Measurements from ENCODE around the gene PELI2. TPM values are rescaled to one million over a fixed set of nuclear protein-coding genes. Genes with fewer than 3 reads are reported as not detected.

Gene PELI2, protein sequence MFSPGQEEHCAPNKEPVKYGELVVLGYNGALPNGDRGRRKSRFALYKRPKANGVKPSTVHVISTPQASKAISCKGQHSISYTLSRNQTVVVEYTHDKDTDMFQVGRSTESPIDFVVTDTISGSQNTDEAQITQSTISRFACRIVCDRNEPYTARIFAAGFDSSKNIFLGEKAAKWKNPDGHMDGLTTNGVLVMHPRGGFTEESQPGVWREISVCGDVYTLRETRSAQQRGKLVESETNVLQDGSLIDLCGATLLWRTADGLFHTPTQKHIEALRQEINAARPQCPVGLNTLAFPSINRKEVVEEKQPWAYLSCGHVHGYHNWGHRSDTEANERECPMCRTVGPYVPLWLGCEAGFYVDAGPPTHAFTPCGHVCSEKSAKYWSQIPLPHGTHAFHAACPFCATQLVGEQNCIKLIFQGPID
- 11.8 TPM for polyA plus RNA-seq (2013, experiment 1 of 2)
- 11.2 TPM for polyA plus RNA-seq (2013, experiment 2 of 2)

DNA sequence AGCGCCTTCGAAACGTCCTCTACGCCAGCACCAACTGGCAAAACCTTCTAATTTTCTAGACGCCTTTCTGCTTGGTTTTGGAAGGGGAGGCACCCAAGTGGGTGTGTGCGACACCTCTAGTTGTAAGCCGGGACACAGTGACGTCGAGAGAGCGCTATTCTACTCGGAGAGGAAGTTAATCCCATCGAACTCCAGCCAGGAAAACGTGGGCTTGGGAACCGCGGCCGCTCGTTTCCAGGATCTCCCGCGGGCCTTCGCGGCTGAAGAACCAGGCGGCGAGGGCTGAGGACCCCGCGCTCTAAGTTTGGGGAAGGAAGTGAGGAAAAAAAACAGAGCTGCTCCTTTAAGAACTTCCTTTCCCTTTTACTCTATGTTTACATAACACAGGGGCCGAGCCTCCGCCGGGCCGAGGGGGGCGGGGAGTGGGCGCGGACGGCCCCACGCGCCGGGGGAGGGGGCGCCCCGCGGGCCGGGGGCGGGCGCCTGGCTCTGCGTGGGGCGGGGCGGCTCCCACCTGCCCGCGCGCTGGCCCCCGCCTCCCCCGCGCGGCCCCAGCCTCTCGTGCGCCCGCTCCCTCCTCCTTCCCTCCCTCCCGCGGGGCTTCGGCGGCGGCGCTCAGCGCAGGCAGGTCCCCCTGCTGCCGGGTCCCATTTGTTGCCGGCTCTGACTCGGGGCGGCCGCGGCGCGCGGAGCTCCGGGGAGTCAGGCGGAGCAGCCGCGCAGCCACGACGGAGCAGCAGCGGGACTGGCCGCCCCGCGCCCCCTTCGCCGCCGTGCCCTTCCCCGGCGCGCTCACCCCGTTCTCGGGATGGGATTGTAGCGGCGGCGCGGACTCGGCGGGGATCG lies at the start of gene PELI2:
Gene PELI2, plus strand, starts transcription at position 647 of the 846 bp plus-strand sequence. CDS start 250 bp downstream, outside the sequence.
- Histone ChIP-seq H2BK5ac (ENCODE audit: low read length) (peak within 1 kb of the TSS; percentile 93), H3K27ac (replicated peaks; ENCODE audit: low read length) (peak within 1 kb of the TSS; percentile 68), H3K4ac (ENCODE audit: low read length) (no peak within 1 kb of the TSS), H3K9ac (ENCODE audit: low read depth, low read length, poor library complexity) (peak within 1 kb of the TSS; percentile 94), H3K23ac (ENCODE audit: low read depth, low read length, poor library complexity) (peak within 1 kb of the TSS; percentile 70), H3K14ac (ENCODE audit: low read length) (peak within 1 kb of the TSS; percentile 58), H2AK5ac (ENCODE audit: low read depth, low read length) (peak within 1 kb of the TSS; percentile 67), H3K4me3 (ENCODE audit: low read length in 2 of 2) (peak within 1 kb of the TSS; percentile 51 to 95), H3K79me1 (ENCODE audit: low read depth, low read length) (peaks cover 3% of the 10 kb centered on the region), H2BK120ac (ENCODE audit: low read depth, low read length) (peak within 1 kb of the TSS; percentile 85), H4K91ac (ENCODE audit: low read depth, low read length, poor library complexity) (no peak within 1 kb of the TSS), H3K4me1 (ENCODE audit: control insufficient read depth in 2 of 2, insufficient read depth in 1 of 2, low read depth in 1 of 2, low read length in 2 of 2) (peaks cover 5 to 7% of the 10 kb centered on the region in 2 donors), H2BK12ac (ENCODE audit: low read length) (no peak within 1 kb of the TSS), H3K27me3 (ENCODE audit: control insufficient read depth in 3 of 3, insufficient read depth in 3 of 3, low read depth in 1 of 3, low read length in 3 of 3) (peaks cover 0 to 2% (median 0%) of the 10 kb centered on the region in 3 experiments), H2AFZ (ENCODE audit: low read length) (peak within 1 kb of the TSS; percentile 97), H3K9me3 (replicated peaks in 1 of 2; ENCODE audit: control insufficient read depth in 2 of 2, insufficient read depth in 1 of 2, low read depth in 1 of 2, low read length in 2 of 2) (no peaks in the 10 kb centered on the region), H2BK15ac (ENCODE audit: low read length) (peak within 1 kb of the TSS; percentile 92), H3K18ac (ENCODE audit: low read length) (peak within 1 kb of the TSS; percentile 97), H3K4me2 (ENCODE audit: insufficient read depth, low read length, poor library complexity, severe bottlenecking) (peak within 1 kb of the TSS; percentile 74), H4K8ac (ENCODE audit: low read depth, low read length) (peak within 1 kb of the TSS; percentile 7), H3K36me3 (replicated peaks in 1 of 2; ENCODE audit: control insufficient read depth in 2 of 2, insufficient read depth in 2 of 2, low read length in 2 of 2) (no peaks in the 10 kb centered on the region)
- no CpG with 5 or more reads among the region's 96 CpGs for WGBS, 2 donors (ENCODE audit: extremely low coverage in 2 of 2, insufficient read length in 2 of 2, insufficient replicate concordance in 1 of 2)
- peak; percentile 65 for DNase-seq (ENCODE audit: low spot score)

DNA sequence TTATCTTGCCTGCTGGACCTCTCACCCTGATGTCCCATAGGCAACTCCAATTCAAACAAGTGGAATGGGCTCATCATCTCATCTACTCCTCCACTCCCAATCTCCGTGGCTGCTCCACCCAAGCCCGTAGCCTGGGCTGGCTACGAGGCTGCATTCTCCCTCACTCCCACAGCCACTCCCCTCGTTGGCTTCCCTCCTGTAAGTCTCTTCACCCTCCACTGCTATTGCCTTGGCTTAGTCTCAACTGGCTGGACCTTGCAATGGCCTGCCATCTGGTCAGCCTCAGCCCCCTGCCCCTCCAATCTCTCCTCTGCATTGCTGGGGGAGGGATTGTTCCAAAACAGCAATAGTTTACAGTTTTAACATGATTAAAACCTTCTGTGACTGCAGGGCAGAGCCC lies 44.4 kb upstream of the PELI2 start:
- Histone ChIP-seq H3K18ac (ENCODE audit: low read length) (peak overlapping the region; percentile 36), H3K9ac (ENCODE audit: low read depth, low read length, poor library complexity) (no peak overlapping the region), H3K4me3 (ENCODE audit: low read length in 2 of 2) (no peak overlapping the region), H4K91ac (ENCODE audit: low read depth, low read length, poor library complexity) (peak overlapping the region; percentile 34), H3K14ac (ENCODE audit: low read length) (no peak overlapping the region), H2AK5ac (ENCODE audit: low read depth, low read length) (no peak overlapping the region), H4K8ac (ENCODE audit: low read depth, low read length) (no peak overlapping the region), H2AFZ (ENCODE audit: low read length) (no peak overlapping the region), H3K4me2 (ENCODE audit: insufficient read depth, low read length, poor library complexity, severe bottlenecking) (no peak overlapping the region), H3K4me1 (ENCODE audit: control insufficient read depth in 2 of 2, insufficient read depth in 1 of 2, low read depth in 1 of 2, low read length in 2 of 2) (peaks cover 0 to 1% of the 10 kb centered on the region in 2 donors), H3K79me1 (ENCODE audit: low read depth, low read length) (no peaks in the 10 kb centered on the region), H3K27me3 (ENCODE audit: control insufficient read depth in 3 of 3, insufficient read depth in 3 of 3, low read depth in 1 of 3, low read length in 3 of 3) (peaks cover 0 to 3% (median 0%) of the 10 kb centered on the region in 3 experiments), H2BK12ac (ENCODE audit: low read length) (peak overlapping the region; percentile 31), H3K4ac (ENCODE audit: low read length) (no peak overlapping the region), H3K9me3 (replicated peaks in 1 of 2; ENCODE audit: control insufficient read depth in 2 of 2, insufficient read depth in 1 of 2, low read depth in 1 of 2, low read length in 2 of 2) (peaks cover 0 to 2% of the 10 kb centered on the region in 2 donors), H2BK15ac (ENCODE audit: low read length) (no peak overlapping the region), H3K27ac (replicated peaks; ENCODE audit: low read length) (no peak overlapping the region), H3K36me3 (replicated peaks in 1 of 2; ENCODE audit: control insufficient read depth in 2 of 2, insufficient read depth in 2 of 2, low read length in 2 of 2) (no peaks in the 10 kb centered on the region), H3K23ac (ENCODE audit: low read depth, low read length, poor library complexity) (peak overlapping the region; percentile 39), H2BK5ac (ENCODE audit: low read length) (peak overlapping the region; percentile 18), H2BK120ac (ENCODE audit: low read depth, low read length) (no peak overlapping the region)
- no CpG with 5 or more reads among the region's 4 CpGs for whole genome bisulfite sequencing, 2 donors (ENCODE audit: extremely low coverage in 2 of 2, insufficient read length in 2 of 2, insufficient replicate concordance in 1 of 2)
- DNase-seq (ENCODE audit: low spot score) = no peak

DNA sequence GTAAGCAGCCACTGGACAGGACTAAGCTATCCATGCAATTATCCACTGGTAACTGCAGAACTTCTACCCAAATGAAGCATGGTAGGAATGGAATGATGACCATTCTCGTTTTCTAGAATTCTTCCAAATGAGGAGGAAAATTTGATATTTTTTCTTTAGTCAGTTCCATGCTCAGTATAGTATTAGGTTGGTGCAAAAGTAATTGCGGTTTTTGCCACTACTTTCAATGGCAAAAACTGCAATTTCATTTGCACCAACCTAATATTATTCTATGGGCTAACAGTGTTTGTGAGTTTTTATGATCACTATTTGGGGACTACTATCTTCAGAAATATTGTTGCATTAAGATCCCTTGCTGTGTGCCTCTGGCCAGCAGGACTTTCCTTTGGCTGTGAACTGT lies 42.9 kb upstream of the PELI2 start:
- no peak overlapping the region for H3K23ac ChIP-seq (ENCODE audit: low read depth, low read length, poor library complexity)
- peaks cover 0 to 1% of the 10 kb centered on the region in 2 donors for H3K4me1 ChIP-seq (ENCODE audit: control insufficient read depth in 2 of 2, insufficient read depth in 1 of 2, low read depth in 1 of 2, low read length in 2 of 2)
- H2AFZ ChIP-seq (ENCODE audit: low read length) = no peak overlapping the region
- no peak overlapping the region for H3K14ac ChIP-seq (ENCODE audit: low read length)
- H3K18ac ChIP-seq (ENCODE audit: low read length) = no peak overlapping the region
- H3K9me3 ChIP-seq (replicated peaks in 1 of 2; ENCODE audit: control insufficient read depth in 2 of 2, insufficient read depth in 1 of 2, low read depth in 1 of 2, low read length in 2 of 2) = peaks cover 0 to 2% of the 10 kb centered on the region in 2 donors
- H4K91ac ChIP-seq (ENCODE audit: low read depth, low read length, poor library complexity) = no peak overlapping the region
- no peak overlapping the region for H2BK120ac ChIP-seq (ENCODE audit: low read depth, low read length)
- no peak overlapping the region for H4K8ac ChIP-seq (ENCODE audit: low read depth, low read length)
- H2BK5ac ChIP-seq (ENCODE audit: low read length) = no peak overlapping the region
- peaks cover 0 to 3% (median 0%) of the 10 kb centered on the region in 3 experiments for H3K27me3 ChIP-seq (ENCODE audit: control insufficient read depth in 3 of 3, insufficient read depth in 3 of 3, low read depth in 1 of 3, low read length in 3 of 3)
- no peak overlapping the region for H2AK5ac ChIP-seq (ENCODE audit: low read depth, low read length)
- no peak overlapping the region for H2BK12ac ChIP-seq (ENCODE audit: low read length)
- no peak for DNase-seq (ENCODE audit: low spot score)
- H3K4me2 ChIP-seq (ENCODE audit: insufficient read depth, low read length, poor library complexity, severe bottlenecking) = no peak overlapping the region
- H3K27ac ChIP-seq (replicated peaks; ENCODE audit: low read length) = no peak overlapping the region
- no peaks in the 10 kb centered on the region for H3K36me3 ChIP-seq (replicated peaks in 1 of 2; ENCODE audit: control insufficient read depth in 2 of 2, insufficient read depth in 2 of 2, low read length in 2 of 2)
- H3K4me3 ChIP-seq (ENCODE audit: low read length in 2 of 2) = no peak overlapping the region
- no CpG with 5 or more reads among the region's 2 CpGs for WGBS, 2 donors (ENCODE audit: extremely low coverage in 2 of 2, insufficient read length in 2 of 2, insufficient replicate concordance in 1 of 2)
- H3K9ac ChIP-seq (ENCODE audit: low read depth, low read length, poor library complexity) = no peak overlapping the region
- H3K79me1 ChIP-seq (ENCODE audit: low read depth, low read length) = no peaks in the 10 kb centered on the region
- H3K4ac ChIP-seq (ENCODE audit: low read length) = no peak overlapping the region
- H2BK15ac ChIP-seq (ENCODE audit: low read length) = no peak overlapping the region
